ENCODE data around the gene RPH3AL.

The RPH3AL gene

DNA sequence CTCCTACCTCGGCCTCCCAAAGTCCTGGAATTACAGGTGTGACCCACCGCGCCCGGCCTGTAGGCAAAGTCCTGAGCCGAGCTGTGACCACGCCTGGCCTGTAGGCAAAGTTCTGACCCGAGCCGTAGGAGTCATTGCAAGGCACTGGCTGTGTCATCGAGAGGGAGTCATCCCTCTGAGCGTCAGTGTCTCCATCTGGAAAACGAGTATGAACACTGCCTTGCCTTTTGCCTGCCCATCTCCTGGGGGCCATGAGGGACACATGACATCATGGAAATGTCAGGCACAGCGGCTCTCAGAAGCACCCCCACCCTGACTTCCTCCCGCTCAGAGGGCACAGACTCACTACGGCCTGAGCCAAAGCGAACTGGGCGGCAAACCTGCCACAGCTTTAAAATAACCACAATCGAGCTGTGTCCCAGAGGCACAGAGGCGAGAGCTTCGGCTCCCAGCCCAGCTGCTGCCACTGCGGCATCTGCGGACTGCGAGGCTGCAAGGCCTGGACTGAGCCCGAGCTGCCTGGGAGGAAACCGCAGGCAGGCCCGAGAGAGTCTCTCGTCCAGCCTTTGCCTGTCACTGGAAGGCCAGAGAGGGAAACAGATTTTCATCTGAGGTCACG, 50.8 kb downstream of the RPH3AL start:
- no peak for DNase-seq (ENCODE audit: low read depth in 2 of 2)

- DNase-seq (ENCODE audit: low read depth in 2 of 2), result no peak
Observed at GRCh38 chr17:300881-301280, 51.7 kb downstream of the RPH3AL start.

DNA sequence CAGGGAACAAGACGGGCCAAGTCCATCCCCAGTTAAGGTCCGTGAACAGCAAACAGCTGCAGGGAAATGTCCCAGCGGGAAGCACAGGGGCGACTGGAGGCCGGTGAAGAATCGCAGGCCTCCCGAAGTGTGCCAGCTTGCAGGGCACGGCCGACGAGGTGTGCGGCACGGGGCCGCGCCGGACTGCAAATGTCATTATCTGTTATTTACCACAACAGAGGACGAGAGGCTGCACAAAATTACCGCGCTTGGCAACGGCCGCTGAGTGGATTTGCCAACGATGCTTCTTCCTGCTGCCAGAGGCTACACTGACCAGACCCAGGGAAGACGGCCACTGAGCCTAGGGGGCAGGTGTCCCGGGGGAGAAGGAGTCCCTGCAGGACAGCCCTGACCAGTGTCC, 53.1 kb downstream of the RPH3AL start:
- no peak for DNase-seq (ENCODE audit: low read depth in 2 of 2)

DNA sequence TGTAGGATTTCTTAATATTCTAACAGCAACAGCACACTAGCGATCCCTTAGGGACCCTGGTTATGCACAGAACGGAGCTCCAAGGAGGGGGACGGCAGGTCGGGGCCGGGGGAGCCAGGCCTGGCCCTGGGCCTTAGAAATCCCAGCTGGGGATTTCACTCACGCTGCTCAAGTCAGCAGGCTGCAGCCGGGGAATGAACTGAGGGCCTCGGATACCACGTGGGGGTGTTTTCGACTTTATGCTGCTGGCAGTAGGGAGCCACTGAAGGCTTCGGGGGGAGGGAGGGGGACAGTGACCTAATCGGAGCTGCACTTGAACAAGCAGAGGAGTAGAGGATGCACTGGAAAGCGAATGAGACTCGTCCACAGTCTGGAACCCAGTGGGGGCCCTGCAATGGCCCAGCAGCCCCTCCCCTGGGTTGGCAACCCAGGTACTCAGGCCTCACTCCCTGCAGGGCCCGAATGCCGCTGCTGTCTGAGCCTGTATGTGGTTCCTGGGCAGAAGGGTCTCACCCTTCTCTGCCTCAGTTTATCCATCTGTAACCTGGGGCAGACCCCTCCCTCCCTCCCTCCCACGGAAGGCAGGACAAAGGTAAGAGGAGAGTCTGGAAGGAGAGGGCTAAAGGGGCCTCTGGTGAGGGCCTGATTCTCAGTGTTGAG, 53.7 kb downstream of the RPH3AL start:
- no peak for DNase-seq (ENCODE audit: low read depth in 2 of 2)

DNA sequence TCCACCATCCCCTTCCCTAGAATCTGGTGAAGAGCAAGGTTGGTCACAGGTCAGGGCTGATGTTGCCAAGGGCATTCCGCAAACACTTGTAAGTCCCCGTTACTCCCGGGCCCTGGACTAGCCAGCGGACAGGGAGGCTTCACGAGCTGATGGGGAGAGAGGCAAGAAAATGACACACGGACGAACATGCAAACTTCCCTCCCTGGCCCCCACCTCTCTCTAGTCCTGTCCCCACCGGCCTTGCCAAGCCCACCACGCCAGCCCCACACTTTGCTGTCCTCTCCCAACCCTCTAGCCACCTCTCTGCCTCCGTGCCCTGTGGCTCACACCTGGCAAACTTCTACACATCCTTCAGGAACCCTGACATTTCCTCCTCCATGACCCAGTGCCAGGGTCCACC, 54.8 kb downstream of the RPH3AL start:
- DNase-seq (ENCODE audit: low read depth in 2 of 2), result no peak

- DNase-seq (ENCODE audit: low read depth in 2 of 2), result no peak
Observed at GRCh38 chr17:296906-297690, 55.5 kb downstream of the RPH3AL start.

DNA sequence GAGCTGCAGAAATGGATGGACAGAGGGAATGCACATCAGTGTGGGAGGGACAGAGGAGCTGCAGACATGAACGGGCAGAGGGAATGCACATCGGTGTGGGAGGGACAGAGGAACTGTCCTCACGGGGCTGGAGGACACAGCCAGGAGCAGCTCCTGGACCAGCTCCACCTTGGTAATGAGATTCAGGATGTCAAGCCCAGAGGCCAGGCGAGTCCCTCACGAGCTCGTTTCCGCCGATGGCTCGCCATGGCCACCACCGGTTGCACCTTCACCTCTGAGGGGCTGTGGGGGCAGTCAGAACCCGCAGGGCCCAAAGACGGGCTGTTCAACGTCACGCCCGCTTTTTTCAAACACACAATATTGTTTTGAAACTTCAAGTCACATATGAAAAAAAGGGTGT, 56.2 kb downstream of the RPH3AL start:
- DNase-seq (ENCODE audit: low read depth in 2 of 2), result no peak

GRCh38 chr17:292531-293382, 59.9 kb downstream of the RPH3AL start:
- DNase-seq (ENCODE audit: low read depth in 2 of 2), result no peak

DNA sequence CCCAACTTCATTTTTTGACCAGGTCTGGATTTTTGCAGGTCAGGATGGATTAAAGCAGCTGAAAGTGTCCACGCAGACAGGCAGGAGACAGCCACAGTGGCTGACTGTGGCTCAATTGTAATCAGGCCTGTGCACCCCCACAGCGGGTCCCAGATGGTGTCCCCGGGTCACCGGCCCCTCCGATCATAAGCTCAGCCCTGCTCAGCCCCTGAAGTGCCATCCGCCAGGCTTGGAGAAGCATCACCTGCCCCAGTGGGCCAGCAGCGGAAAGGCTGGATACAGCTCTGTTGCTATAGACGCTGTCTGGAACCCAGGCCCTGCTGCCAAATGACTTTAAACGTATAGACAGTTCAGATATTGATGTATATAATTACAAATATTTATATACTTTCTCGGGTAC, 60.6 kb downstream of the RPH3AL start:
- DNase-seq (ENCODE audit: low read depth in 2 of 2), result no peak

- DNase-seq (ENCODE audit: low read depth in 2 of 2), result no peak
Observed at GRCh38 chr17:291587-291986, 61.0 kb downstream of the RPH3AL start.

DNA sequence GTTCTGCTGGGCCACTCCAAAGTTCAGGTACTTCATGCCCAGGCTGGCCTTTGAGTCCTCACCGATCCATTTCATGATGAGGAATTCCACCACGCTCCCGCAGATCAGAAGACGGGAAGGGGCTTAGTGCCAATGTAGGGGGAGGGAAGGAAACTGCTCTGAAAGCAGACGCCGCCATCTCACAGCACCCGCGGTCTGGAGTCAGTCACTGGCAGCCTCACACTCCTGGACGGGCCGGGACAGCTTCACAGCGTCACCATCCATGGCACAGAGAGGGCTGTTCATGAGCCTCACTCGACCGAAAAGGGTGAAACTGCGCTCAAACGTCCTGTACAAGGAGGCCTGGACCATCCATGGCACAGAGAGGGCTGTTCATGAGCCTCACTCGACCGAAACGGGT, 62.0 kb downstream of the RPH3AL start:
- DNase-seq (ENCODE audit: low read depth in 2 of 2), result no peak

DNA sequence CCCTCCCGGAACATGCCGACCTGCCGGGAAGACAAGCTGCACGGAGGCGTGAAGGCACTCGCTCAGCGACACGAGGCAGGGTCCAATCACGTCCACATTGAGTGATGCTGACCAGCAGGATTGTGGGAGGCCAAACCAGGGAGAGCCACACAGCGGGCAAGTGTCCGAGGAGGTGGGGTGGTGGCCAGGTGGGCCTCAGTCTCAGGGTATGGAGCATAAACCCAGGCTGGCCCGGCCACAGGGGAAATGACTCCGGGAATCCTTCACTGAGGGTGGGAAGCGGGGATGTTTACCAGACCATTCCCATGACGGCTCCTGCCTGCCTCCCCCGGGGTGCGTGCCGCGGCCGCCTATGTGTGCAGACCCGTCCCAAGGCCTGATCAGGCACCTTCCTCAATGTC, 62.5 kb downstream of the RPH3AL start:
- no peak for DNase-seq (ENCODE audit: low read depth in 2 of 2)

- DNase-seq (ENCODE audit: low read depth in 2 of 2), result no peak
Observed at GRCh38 chr17:289409-289808, 63.2 kb downstream of the RPH3AL start.

DNA sequence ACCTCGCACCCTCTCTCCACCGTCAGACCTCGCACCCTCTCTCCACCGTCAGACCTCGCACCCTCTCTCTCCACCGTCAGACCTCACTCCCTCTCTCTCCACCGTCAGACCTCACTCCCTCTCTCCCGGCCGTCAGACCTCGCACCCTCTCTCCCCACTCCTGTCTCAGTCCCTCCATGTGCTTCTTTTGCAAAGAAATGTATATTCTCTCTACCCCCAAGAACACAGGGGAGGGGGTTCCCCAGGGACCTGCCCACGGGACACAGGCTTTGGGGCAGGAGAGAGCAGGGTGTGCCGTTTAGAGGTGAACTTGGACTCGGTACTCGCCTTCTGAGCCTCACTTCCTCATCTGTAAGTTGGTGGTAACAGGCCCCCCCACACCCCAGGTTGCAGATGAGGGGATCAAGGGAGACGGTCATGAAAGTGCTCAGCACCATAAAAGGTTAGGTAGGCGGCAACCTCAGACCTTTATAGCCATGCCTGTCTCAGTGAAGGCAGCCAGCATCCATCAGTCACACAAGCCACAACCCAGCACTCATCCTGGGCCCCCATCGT, 63.7 kb downstream of the RPH3AL start:
- no peak for DNase-seq (ENCODE audit: low read depth in 2 of 2)

- no peak for DNase-seq (ENCODE audit: low read depth in 2 of 2)
Observed at GRCh38 chr17:286571-286970, 66.0 kb downstream of the RPH3AL start.

GRCh38 chr17:285751-286422, 66.7 kb downstream of the RPH3AL start:
- no peak for DNase-seq (ENCODE audit: low read depth in 2 of 2)

- DNase-seq (ENCODE audit: low read depth in 2 of 2), result no peak
Observed at GRCh38 chr17:284676-285355, 67.8 kb downstream of the RPH3AL start.

GRCh38 chr17:283911-284675, 68.5 kb downstream of the RPH3AL start:
- no peak for DNase-seq (ENCODE audit: low read depth in 2 of 2)

GRCh38 chr17:282912-283882, 69.4 kb downstream of the RPH3AL start:
- DNase-seq (ENCODE audit: low read depth in 2 of 2), result no peak

Data from fibroblast of skin of left quadriceps (primary cell).